ENCODE data around the gene HBS1L.

DNA sequence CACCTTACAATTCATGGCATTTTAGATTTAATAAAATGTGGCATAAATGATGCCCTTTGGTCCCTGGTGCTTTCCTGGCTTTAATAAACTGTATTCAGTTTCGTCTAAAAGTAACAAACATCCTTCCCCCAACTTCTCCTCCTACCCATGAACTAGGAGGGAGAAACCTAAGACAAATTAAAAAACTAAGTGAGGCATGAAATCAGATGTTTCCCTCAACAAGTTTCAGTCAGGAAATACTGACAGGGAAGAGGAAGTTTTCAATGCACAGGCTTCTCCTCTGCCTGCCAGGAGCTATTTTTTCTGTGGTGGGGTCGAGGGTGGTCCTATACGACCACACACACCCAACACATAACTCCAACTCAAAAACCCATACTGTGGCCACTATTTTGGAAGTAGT is 10.0 kb downstream of the HBS1L start:
- TF ChIP-seq JUND (IDR thresholded peaks at IDR 0.05) (no peak), YY1 (IDR thresholded peaks at IDR 0.05) (no peak), FOXA1 (IDR thresholded peaks at IDR 0.05) (no peak)
- TF ChIP-seq, protein P1, sequence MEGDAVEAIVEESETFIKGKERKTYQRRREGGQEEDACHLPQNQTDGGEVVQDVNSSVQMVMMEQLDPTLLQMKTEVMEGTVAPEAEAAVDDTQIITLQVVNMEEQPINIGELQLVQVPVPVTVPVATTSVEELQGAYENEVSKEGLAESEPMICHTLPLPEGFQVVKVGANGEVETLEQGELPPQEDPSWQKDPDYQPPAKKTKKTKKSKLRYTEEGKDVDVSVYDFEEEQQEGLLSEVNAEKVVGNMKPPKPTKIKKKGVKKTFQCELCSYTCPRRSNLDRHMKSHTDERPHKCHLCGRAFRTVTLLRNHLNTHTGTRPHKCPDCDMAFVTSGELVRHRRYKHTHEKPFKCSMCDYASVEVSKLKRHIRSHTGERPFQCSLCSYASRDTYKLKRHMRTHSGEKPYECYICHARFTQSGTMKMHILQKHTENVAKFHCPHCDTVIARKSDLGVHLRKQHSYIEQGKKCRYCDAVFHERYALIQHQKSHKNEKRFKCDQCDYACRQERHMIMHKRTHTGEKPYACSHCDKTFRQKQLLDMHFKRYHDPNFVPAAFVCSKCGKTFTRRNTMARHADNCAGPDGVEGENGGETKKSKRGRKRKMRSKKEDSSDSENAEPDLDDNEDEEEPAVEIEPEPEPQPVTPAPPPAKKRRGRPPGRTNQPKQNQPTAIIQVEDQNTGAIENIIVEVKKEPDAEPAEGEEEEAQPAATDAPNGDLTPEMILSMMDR (IDR thresholded peaks at IDR 0.05; ENCODE audit: low read depth, low read length, missing input control) = no peak
- TF ChIP-seq, protein P2, sequence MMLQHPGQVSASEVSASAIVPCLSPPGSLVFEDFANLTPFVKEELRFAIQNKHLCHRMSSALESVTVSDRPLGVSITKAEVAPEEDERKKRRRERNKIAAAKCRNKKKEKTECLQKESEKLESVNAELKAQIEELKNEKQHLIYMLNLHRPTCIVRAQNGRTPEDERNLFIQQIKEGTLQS (IDR thresholded peaks at IDR 0.05) = no peak

Data from liver (tissue), 3 donors.